OCI-LY3 (cell line): ENCODE results near the gene KCNMA1.

Source experiments
- H2AFZ ChIP-seq: fragments of 200-600, 300-600 bp; shearing (Covaris generic); 2 replicates; pipeline ENCODE4 v1.6.0; 2014; ENCODE audit warnings: antibody characterized with exemption, low read depth, low read length
- H3K27ac ChIP-seq: fragments of 200-600, 300-600 bp; sonication (generic); 2 replicates; pipeline ENCODE4 v1.5.1; 2014; ENCODE audit warnings: mild to moderate bottlenecking, low read length, moderate library complexity, mixed read lengths
- H3K27me3 ChIP-seq: fragments of 200-600, 300-600 bp; sonication (generic); 2 replicates; pipeline ENCODE4 v1.6.1; 2014; ENCODE audit warnings: low read depth, low read length, mixed read lengths
- H3K36me3 ChIP-seq: fragments of 200-600, 300-600 bp; sonication (generic); replicated peaks from 2 replicates; pipeline ENCODE3; 2014; ENCODE audit warnings: low read depth, low read length, mixed read lengths
- H3K4me1 ChIP-seq: fragments of 300-600, 200-600 bp; sonication (generic); 2 replicates; pipeline ENCODE4 v1.6.1; 2014; ENCODE audit warnings: low read length, mixed read lengths
- H3K4me2 ChIP-seq: fragments of 200-600, 300-600 bp; sonication (generic); 2 replicates; pipeline ENCODE4 v1.6.1; 2014; ENCODE audit warnings: low read length, mixed read lengths
- H3K4me3 ChIP-seq: fragments of 300-600, 200-600 bp; sonication (generic); 2 replicates; pipeline ENCODE4 v1.5.1; 2014; ENCODE audit warnings: antibody characterized with exemption, mild to moderate bottlenecking, low read length, moderate library complexity
- H3K79me2 ChIP-seq: fragments of 300-600, 200-600 bp; shearing (Covaris generic); 2 replicates; pipeline ENCODE4 v1.6.1; 2014; ENCODE audit warnings: mild to moderate bottlenecking, low read length, mixed read lengths
- H3K9ac ChIP-seq: fragments of 300-600, 200-600 bp; shearing (Covaris generic); 2 replicates; pipeline ENCODE4 v1.6.0; 2014; ENCODE audit warnings: mild to moderate bottlenecking, low read length, moderate library complexity
- H3K9me3 ChIP-seq: fragments of 200-600, 300-600 bp; shearing (Covaris generic); 2 replicates; pipeline ENCODE4 v1.6.1; 2014; ENCODE audit warnings: low read length, mixed read lengths; ENCODE audit not compliant: insufficient read depth
- H4K20me1 ChIP-seq: fragments of 200-600, 300-600 bp; sonication (generic); 2 replicates; pipeline ENCODE4 v1.6.1; 2016; ENCODE audit warnings: low read length, mixed read lengths; ENCODE audit not compliant: insufficient read depth
- EZH2phosphoT487 ChIP-seq: fragments of 200-600 bp; shearing (Covaris generic); IDR thresholded peaks from 2 replicates; pipeline ENCODE4 v1.6.1; 2018; ENCODE audit warnings: antibody characterized with exemption, mixed run types, low read depth
- TF ChIP-seq, protein P1 (sequence below): fragments of 200-600, 300-600 bp; sonication (generic); IDR thresholded peaks from 2 replicates; pipeline ENCODE4 v1.5.1; 2014; ENCODE audit warnings: antibody characterized with exemption, low read length, low read depth

Gene KCNMA1

DNA sequence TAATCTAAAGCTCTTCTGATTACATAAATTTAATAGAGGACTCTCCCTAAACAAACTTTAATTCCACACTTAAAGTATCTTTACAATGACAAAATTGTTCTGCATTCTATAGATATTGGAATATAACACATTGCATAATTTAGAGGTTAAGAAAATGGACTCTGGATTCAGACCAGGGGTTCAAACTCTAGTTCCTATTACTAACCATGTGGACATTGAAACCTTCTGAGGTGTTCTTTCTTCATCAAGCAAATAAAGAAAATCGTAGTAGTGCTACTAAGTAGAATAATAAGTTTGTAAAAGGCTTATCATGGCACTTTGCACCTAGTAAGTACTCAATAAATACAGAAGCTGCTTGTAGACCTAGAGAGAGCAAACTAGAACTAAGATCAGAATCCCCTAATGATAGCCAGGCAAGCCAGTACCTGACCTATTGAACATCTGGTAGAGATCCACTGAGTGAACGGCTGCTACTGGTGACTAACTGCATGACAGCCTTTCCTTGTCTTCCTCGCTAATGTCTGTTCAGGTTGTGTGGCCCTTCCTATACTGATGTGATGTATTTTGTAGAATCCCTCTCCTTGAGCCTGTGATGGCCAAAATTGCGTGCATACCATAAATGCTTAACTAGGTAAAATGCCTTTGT lies 430.3 kb downstream of the KCNMA1 start:
- TF ChIP-seq, protein P1, sequence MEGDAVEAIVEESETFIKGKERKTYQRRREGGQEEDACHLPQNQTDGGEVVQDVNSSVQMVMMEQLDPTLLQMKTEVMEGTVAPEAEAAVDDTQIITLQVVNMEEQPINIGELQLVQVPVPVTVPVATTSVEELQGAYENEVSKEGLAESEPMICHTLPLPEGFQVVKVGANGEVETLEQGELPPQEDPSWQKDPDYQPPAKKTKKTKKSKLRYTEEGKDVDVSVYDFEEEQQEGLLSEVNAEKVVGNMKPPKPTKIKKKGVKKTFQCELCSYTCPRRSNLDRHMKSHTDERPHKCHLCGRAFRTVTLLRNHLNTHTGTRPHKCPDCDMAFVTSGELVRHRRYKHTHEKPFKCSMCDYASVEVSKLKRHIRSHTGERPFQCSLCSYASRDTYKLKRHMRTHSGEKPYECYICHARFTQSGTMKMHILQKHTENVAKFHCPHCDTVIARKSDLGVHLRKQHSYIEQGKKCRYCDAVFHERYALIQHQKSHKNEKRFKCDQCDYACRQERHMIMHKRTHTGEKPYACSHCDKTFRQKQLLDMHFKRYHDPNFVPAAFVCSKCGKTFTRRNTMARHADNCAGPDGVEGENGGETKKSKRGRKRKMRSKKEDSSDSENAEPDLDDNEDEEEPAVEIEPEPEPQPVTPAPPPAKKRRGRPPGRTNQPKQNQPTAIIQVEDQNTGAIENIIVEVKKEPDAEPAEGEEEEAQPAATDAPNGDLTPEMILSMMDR: no peak
- no peak for TF ChIP-seq EZH2phosphoT487
- no peaks in the 10 kb centered on the region for H3K27me3 ChIP-seq
- H4K20me1 ChIP-seq: peaks cover 27% of the 10 kb centered on the region

DNA sequence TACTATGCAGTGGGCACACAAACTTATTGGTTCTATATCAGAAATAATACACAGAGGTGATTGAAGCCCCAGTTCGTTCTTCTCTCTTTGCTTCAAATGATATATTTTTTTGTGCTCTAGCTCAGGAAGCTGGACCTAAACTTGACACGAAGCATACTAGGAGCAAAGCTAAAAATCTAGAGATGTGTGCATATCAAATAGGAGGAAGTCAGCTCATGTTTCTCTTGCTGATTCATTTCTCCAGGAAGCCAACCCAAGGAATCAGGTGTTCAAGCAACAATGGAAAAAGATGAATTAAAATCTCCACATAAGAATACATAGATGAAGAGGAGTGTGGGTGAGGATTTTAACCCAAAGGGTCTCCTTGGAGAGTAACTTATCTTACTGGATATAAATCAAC lies 432.5 kb downstream of the KCNMA1 start:
- Histone ChIP-seq H3K9ac (no peak overlapping the region), H3K27me3 (no peaks in the 10 kb centered on the region), H4K20me1 (peaks cover 20% of the 10 kb centered on the region), H3K9me3 (no peaks in the 10 kb centered on the region), H3K36me3 (peaks cover 4% of the 10 kb centered on the region), H3K79me2 (no peaks in the 10 kb centered on the region; the same call in 1 of the 2 replicates), H3K4me2 (no peak overlapping the region), H2AFZ (no peak overlapping the region), H3K4me1 (no peaks in the 10 kb centered on the region), H3K4me3 (no peak overlapping the region), H3K27ac (no peak overlapping the region)
- TF ChIP-seq, protein P1: no peak
- no peak for TF ChIP-seq EZH2phosphoT487

More for the DNA sequence above, 430.3 kb downstream of the KCNMA1 start:
- Histone ChIP-seq H3K36me3 (peaks cover 4% of the 10 kb centered on the region), H3K9me3 (no peaks in the 10 kb centered on the region), H3K4me1 (peaks cover 6% of the 10 kb centered on the region), H3K9ac (no peak overlapping the region), H2AFZ (no peak overlapping the region), H3K79me2 (no peaks in the 10 kb centered on the region; the same call in 1 of the 2 replicates), H3K4me3 (no peak overlapping the region), H3K4me2 (no peak overlapping the region), H3K27ac (no peak overlapping the region)

DNA sequence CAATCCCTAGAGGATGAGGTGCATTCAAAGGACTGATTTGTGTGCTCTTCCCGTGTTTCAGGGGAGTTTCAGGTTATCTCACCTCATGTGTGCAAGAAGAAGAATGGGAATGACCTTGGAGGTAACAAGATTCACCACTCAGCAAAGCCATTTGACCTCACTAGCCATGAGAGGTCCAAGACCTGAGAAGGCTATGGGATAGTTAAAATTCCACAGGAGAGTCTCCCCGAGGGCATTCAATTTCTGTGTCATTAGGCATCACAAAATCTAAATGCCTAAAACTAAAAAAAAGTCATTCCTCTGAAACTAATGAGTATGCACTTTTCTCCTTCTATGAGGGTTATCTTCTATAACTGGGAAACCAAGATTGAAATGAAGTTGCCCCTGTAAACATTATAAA lies 433.4 kb downstream of the KCNMA1 start:
- H3K9me3 ChIP-seq: no peaks in the 10 kb centered on the region
- no peak overlapping the region for H3K4me3 ChIP-seq
- peaks cover 4% of the 10 kb centered on the region for H3K36me3 ChIP-seq
- H2AFZ ChIP-seq: no peak overlapping the region
- TF ChIP-seq EZH2phosphoT487: no peak
- TF ChIP-seq, protein P1: no peak
- no peak overlapping the region for H3K9ac ChIP-seq
- H3K27me3 ChIP-seq: no peaks in the 10 kb centered on the region
- peaks cover 12% of the 10 kb centered on the region for H4K20me1 ChIP-seq
- no peaks in the 10 kb centered on the region for H3K4me1 ChIP-seq
- H3K79me2 ChIP-seq: no peaks in the 10 kb centered on the region
- no peak overlapping the region for H3K4me2 ChIP-seq
- no peak overlapping the region for H3K27ac ChIP-seq

DNA sequence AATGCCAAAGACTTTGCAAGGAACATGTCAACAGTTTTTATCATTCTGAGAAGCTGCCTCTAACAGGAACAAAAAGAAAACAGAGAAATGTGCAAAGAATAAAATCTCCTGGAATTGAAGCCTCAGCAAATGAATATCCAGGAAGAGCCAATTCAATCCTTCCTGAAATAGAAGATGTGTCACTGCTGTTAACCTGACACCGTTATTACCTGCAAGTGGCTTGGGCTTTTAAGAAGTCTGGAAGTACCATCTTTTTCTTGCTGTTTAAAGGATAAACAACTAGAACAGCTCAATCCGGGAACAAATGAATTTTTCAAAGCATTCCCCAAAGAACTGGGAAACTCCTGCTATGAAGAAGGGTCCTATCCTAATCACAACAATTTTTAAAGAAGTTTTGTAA lies 434.8 kb downstream of the KCNMA1 start:
- Histone ChIP-seq H3K27ac (no peak overlapping the region), H2AFZ (no peak overlapping the region), H3K27me3 (no peaks in the 10 kb centered on the region), H3K4me3 (no peak overlapping the region), H3K9ac (no peak overlapping the region), H3K36me3 (peaks cover 4% of the 10 kb centered on the region), H3K4me1 (no peaks in the 10 kb centered on the region), H3K9me3 (no peaks in the 10 kb centered on the region), H4K20me1 (peaks cover 7% of the 10 kb centered on the region; the same call in 1 of the 2 replicates), H3K4me2 (no peak overlapping the region), H3K79me2 (no peaks in the 10 kb centered on the region)
- TF ChIP-seq, protein P1: no peak
- no peak for TF ChIP-seq EZH2phosphoT487
